ENCODE measurements around the gene HS3ST4. TPM values are rescaled to one million over a fixed set of nuclear protein-coding genes. Genes with fewer than 3 reads are reported as not detected.

HS3ST4 gene
- total RNA-seq, 4 donors from 2014 or later = 0.15 to 4.6 (median 0.37) TPM

- DNase-seq = no peak
- H3K4me3 ChIP-seq = no peak overlapping the region
- H3K27ac ChIP-seq = no peak overlapping the region
- H3K9me3 ChIP-seq = no peaks in the 10 kb centered on the region
- intact Hi-C loops (cut with DNase I) = no loop called here
- WGBS, 2 donors = 37 to 39% methylated on average over 2 of the region's 2 CpGs
- no peaks in the 10 kb centered on the region for H3K4me1 ChIP-seq
- H3K27me3 ChIP-seq = no peaks in the 10 kb centered on the region
- H3K36me3 ChIP-seq = no peaks in the 10 kb centered on the region
- TF ChIP-seq CTCF (IDR thresholded peaks at IDR 0.05) (no peak), POLR2A (IDR thresholded peaks at IDR 0.05) (no peak)
Observed at GRCh38 chr16:25910971-25911370, 219.2 kb downstream of the HS3ST4 start.

GRCh38 chr16:25912321-25912720 is 220.6 kb downstream of the HS3ST4 start:
- Histone ChIP-seq H3K9me3 (no peaks in the 10 kb centered on the region), H3K4me3 (no peak overlapping the region), H3K27me3 (no peaks in the 10 kb centered on the region), H3K27ac (no peak overlapping the region), H3K36me3 (no peaks in the 10 kb centered on the region), H3K4me1 (no peaks in the 10 kb centered on the region)
- 61 to 64% methylated on average over 5 of the region's 5 CpGs for WGBS, 2 donors
- intact Hi-C loops (cut with DNase I) = no loop called here
- DNase-seq = no peak
- no peak for TF ChIP-seq CTCF (IDR thresholded peaks at IDR 0.05)
- no peak for TF ChIP-seq POLR2A (IDR thresholded peaks at IDR 0.05)

GRCh38 chr16:25914357-25914962 is 222.7 kb downstream of the HS3ST4 start:
- no peaks in the 10 kb centered on the region for H3K27me3 ChIP-seq
- H3K4me1 ChIP-seq = no peaks in the 10 kb centered on the region
- no peak overlapping the region for H3K4me3 ChIP-seq
- no peaks in the 10 kb centered on the region for H3K9me3 ChIP-seq
- H3K36me3 ChIP-seq = no peaks in the 10 kb centered on the region
- intact Hi-C loops (cut with DNase I) = no loop called here
- H3K27ac ChIP-seq = no peak overlapping the region
- TF ChIP-seq CTCF (IDR thresholded peaks at IDR 0.05) (no peak), POLR2A (IDR thresholded peaks at IDR 0.05) (no peak)
- WGBS, 2 donors = 76 to 80% methylated on average over 7 of the region's 7 CpGs
- no peak for DNase-seq

- Histone ChIP-seq H3K27ac (no peak overlapping the region), H3K4me1 (no peaks in the 10 kb centered on the region), H3K4me3 (no peak overlapping the region), H3K36me3 (no peaks in the 10 kb centered on the region), H3K27me3 (no peaks in the 10 kb centered on the region), H3K9me3 (no peaks in the 10 kb centered on the region)
- WGBS, 2 donors = 40 to 42% methylated on average over 4 of the region's 4 CpGs
- DNase-seq = no peak
- TF ChIP-seq CTCF (IDR thresholded peaks at IDR 0.05) (no peak), POLR2A (IDR thresholded peaks at IDR 0.05) (no peak)
- intact Hi-C loops (cut with DNase I) = no loop called here
Observed at GRCh38 chr16:25916037-25916436, 224.3 kb downstream of the HS3ST4 start.

GRCh38 chr16:25922438-25922837 is 230.7 kb downstream of the HS3ST4 start:
- Histone ChIP-seq H3K36me3 (no peaks in the 10 kb centered on the region), H3K9me3 (no peaks in the 10 kb centered on the region), H3K4me1 (no peaks in the 10 kb centered on the region), H3K27ac (no peak overlapping the region), H3K4me3 (no peak overlapping the region), H3K27me3 (no peaks in the 10 kb centered on the region)
- TF ChIP-seq POLR2A (IDR thresholded peaks at IDR 0.05) = no peak
- intact Hi-C loops (cut with DNase I) = no loop called here
- no peak for DNase-seq
- WGBS, 2 donors = 13 to 21% methylated on average over 2 of the region's 2 CpGs

- Histone ChIP-seq H3K27ac (no peak overlapping the region), H3K27me3 (no peaks in the 10 kb centered on the region), H3K9me3 (no peaks in the 10 kb centered on the region), H3K36me3 (no peaks in the 10 kb centered on the region), H3K4me1 (no peaks in the 10 kb centered on the region), H3K4me3 (no peak overlapping the region)
- intact Hi-C loops (cut with DNase I) = no loop called here
- no peak for DNase-seq
- WGBS, 2 donors = 55 to 61% methylated on average over 8 of the region's 8 CpGs
- no peak for TF ChIP-seq CTCF (IDR thresholded peaks at IDR 0.05)
- no peak for TF ChIP-seq POLR2A (IDR thresholded peaks at IDR 0.05)
Observed at GRCh38 chr16:25925421-25925820, 233.7 kb downstream of the HS3ST4 start.

All from esophagus squamous epithelium (tissue), 5 donors.